A549 (cell line): ENCODE results near the gene BOK. TPM values are rescaled to one million over a fixed set of nuclear protein-coding genes. Genes with fewer than 3 reads are reported as not detected.

Experiments
- ATAC-seq, 2 experiments: fragments of 200-7000 bp in 1 of 2; fragments of >200 bp in 1 of 2; cut with Nextera tagmentation in 1 of 2; cut with Tn5 transposase in 1 of 2; 3 replicates each; pipeline versions ENCODE4 v1.8.0 to v1.9.1; 2018 to 2020; ENCODE audit warnings: mild to moderate bottlenecking in 1 of 2, moderate library complexity in 1 of 2
- CTCF ChIA-PET: fragments of 300-600 bp; sonication (Branson Sonifier 250); formaldehyde crosslinking; extraction: SDS; loops from one replicate; lab custom pipeline; 2021; ENCODE audit warnings: antibody characterized with exemption, inconsistent platforms; lab: Yijun Ruan, JAX
- POLR2A ChIA-PET: fragments of 350-600 bp; formaldehyde crosslinking; extraction: SDS; loops from one replicate; lab custom pipeline; 2021; ENCODE audit warnings: antibody characterized with exemption, inconsistent platforms; lab: Yijun Ruan, JAX
- DNase-seq, 2 experiments: peaks; one replicate each; pipeline versions ENCODE4 v3.0.0 to v3.0.0-alpha.2; 2011 to 2016; ENCODE audit warnings: low read depth in 1 of 2, low spot score in 1 of 2
- FAIRE-seq: peaks from 2 replicates; lab custom pipeline; 2011; peaks lifted over from hg19 to GRCh38; lab: Jason Lieb, UNC
- H3K27ac ChIP-seq, 2 experiments: fragments of >200 bp; sonication (Bioruptor Twin); formaldehyde crosslinking; 3 replicates each; pipeline ENCODE4 v1.5.1; 2016 to 2017
- H3K4me1 ChIP-seq: fragments of >200 bp; sonication (Bioruptor Twin); formaldehyde crosslinking; 3 replicates; pipeline ENCODE4 v1.6.1; 2016
- H3K4me2 ChIP-seq: fragments of >200 bp; sonication (Bioruptor Twin); formaldehyde crosslinking; 3 replicates; pipeline ENCODE4 v1.6.1; 2016
- H3K4me3 ChIP-seq: fragments of >200 bp; sonication (Bioruptor Twin); formaldehyde crosslinking; 3 replicates; pipeline ENCODE4 v1.5.1; 2016
- H3K9me3 ChIP-seq: fragments of >200 bp; sonication (Bioruptor Twin); formaldehyde crosslinking; 3 replicates; pipeline ENCODE4 v1.6.1; 2016
- BHLHE40 ChIP-seq: IDR thresholded peaks from 2 replicates; pipeline ENCODE4 v1.6.1; 2012; ENCODE audit warnings: low read depth, low read length, inconsistent platforms
- CBX8 ChIP-seq: fragments of 200-600 bp; sonication (generic); IDR thresholded peaks from 2 replicates; pipeline ENCODE4 v1.6.1; 2016
- CEBPB ChIP-seq, 2 experiments: fragments of >200 bp in 1 of 2; sonication (Bioruptor Twin) in 1 of 2; formaldehyde crosslinking in 1 of 2; IDR thresholded peaks; 2 replicates each; pipeline ENCODE4 v1.6.1; 2012 to 2016
- CHD4 ChIP-seq: fragments of 200-600 bp; sonication (generic); IDR thresholded peaks from 2 replicates; pipeline ENCODE4 v1.6.1; 2016; ENCODE audit warnings: antibody characterized with exemption, mild to moderate bottlenecking, borderline replicate concordance
- EHF ChIP-seq: fragments of 250-450 bp; sonication (Bioruptor Pico); IDR thresholded peaks from 2 replicates; pipeline ENCODE4 v1.5.0; 2020; ENCODE audit warnings: mild to moderate bottlenecking
- EP300 ChIP-seq, 2 experiments: fragments of >200 bp; sonication (Bioruptor Twin); formaldehyde crosslinking; IDR thresholded peaks; 2 replicates in 1 of 2; 3 replicates in 1 of 2; pipeline ENCODE4 v1.6.1; 2016 to 2017
- FOSB ChIP-seq: fragments of 250-450 bp; sonication (Bioruptor Pico); IDR thresholded peaks from 2 replicates; pipeline ENCODE4 v1.5.0; 2020; ENCODE audit warnings: mild to moderate bottlenecking, moderate library complexity
- HOXA7 ChIP-seq: fragments of 250-450 bp; sonication (Bioruptor Pico); IDR thresholded peaks from 2 replicates; pipeline ENCODE4 v1.5.0; 2020; ENCODE audit warnings: mild to moderate bottlenecking, moderate library complexity
- HOXB13 ChIP-seq: fragments of 250-450 bp; sonication (Bioruptor Pico); IDR thresholded peaks from 2 replicates; pipeline ENCODE4 v1.5.0; 2020; ENCODE audit warnings: low read depth, mild to moderate bottlenecking, moderate library complexity
- JUNB ChIP-seq: fragments of >200 bp; sonication (Bioruptor Twin); formaldehyde crosslinking; IDR thresholded peaks from 2 replicates; pipeline ENCODE4 v1.6.1; 2016
- NPAS2 ChIP-seq: fragments of 250-450 bp; sonication (Bioruptor Pico); IDR thresholded peaks from 2 replicates; pipeline ENCODE4 v1.8.0; 2022; ENCODE audit warnings: mild to moderate bottlenecking, moderate library complexity, borderline replicate concordance
- NR3C1 ChIP-seq: fragments of >200 bp; sonication (Bioruptor Twin); formaldehyde crosslinking; IDR thresholded peaks from 3 replicates; pipeline ENCODE4 v1.6.1; 2017
- POLR2A ChIP-seq: IDR thresholded peaks from 2 replicates; pipeline ENCODE4 v1.6.1; 2012; ENCODE audit warnings: mild to moderate bottlenecking, low read length
- RCOR1 ChIP-seq: fragments of 150-350 bp; IDR thresholded peaks from 2 replicates; pipeline ENCODE4 v1.6.1; 2014; ENCODE audit warnings: antibody characterized with exemption, low read length, low read depth
- RFX5 ChIP-seq: fragments of 450-650 bp; IDR thresholded peaks from 2 replicates; pipeline ENCODE4 v1.7.1; 2014; ENCODE audit warnings: antibody characterized with exemption, mild to moderate bottlenecking, moderate library complexity
- SREBF2 ChIP-seq: fragments of 450-650 bp; IDR thresholded peaks from 2 replicates; pipeline ENCODE4 v1.6.1; 2014; ENCODE audit warnings: mild to moderate bottlenecking, moderate library complexity
- TP53 ChIP-seq: fragments of 250-450 bp; sonication (Bioruptor Pico); IDR thresholded peaks from 2 replicates; pipeline ENCODE4 v1.5.0; 2021; ENCODE audit warnings: mild to moderate bottlenecking, moderate library complexity
- ZNF302 ChIP-seq: fragments of 250-450 bp; sonication (Bioruptor Pico); IDR thresholded peaks from 2 replicates; pipeline ENCODE4 v1.9.0; 2021; ENCODE audit warnings: inconsistent platforms, mild to moderate bottlenecking, moderate library complexity
- ZSCAN20 ChIP-seq: fragments of 250-450 bp; sonication (Bioruptor Pico); IDR thresholded peaks from 2 replicates; pipeline ENCODE4 v1.8.0; 2022; ENCODE audit warnings: mild to moderate bottlenecking, moderate library complexity
- WGBS: methylation state at CpG from one replicate; pipeline ENCODE4 v1.1.6; 2017; ENCODE audit errors: missing lambda C conversion rate; 5-methylcytosine and 5-hydroxymethylcytosine counted together
- polyA plus RNA-seq, 4 experiments: library from polyadenylated mRNA; depleted of rRNA in 3 of 4; stranded (reverse); fragments of >200 nt; fragmentation: RNase III in 1 of 4; extraction: RNeasy Plus Mini Kit Qiagen cat#74134 plus additional on column Dnase treatment in 1 of 4; gene quantifications; 2 replicates in 3 of 4; 3 replicates in 1 of 4; pipeline ENCODE4 v1.2.3, GENCODE V29; 2011 to 2017
- TF ChIP-seq, protein P1 (sequence below): IDR thresholded peaks from 2 replicates; pipeline ENCODE4 v1.6.1; 2012
- TF ChIP-seq, protein P2 (sequence below): IDR thresholded peaks from 2 replicates; pipeline ENCODE4 v1.6.1; 2012
- TF ChIP-seq, protein P3 (sequence below): fragments of >200 bp; sonication (Bioruptor Twin); formaldehyde crosslinking; IDR thresholded peaks from 3 replicates; pipeline ENCODE4 v1.6.1; 2016
- TF ChIP-seq, protein P4 (sequence below): fragments of >200 bp; sonication (Bioruptor Twin); formaldehyde crosslinking; IDR thresholded peaks from 2 replicates; pipeline ENCODE4 v1.6.1; 2016
- TF ChIP-seq, protein P5 (sequence below): IDR thresholded peaks from 2 replicates; pipeline ENCODE4 v1.6.1; 2012; ENCODE audit warnings: low read depth, borderline replicate concordance
- TF ChIP-seq, protein P6 (sequence below): fragments of 450-650 bp; IDR thresholded peaks from 2 replicates; pipeline ENCODE4 v1.6.1; 2014; ENCODE audit warnings: antibody characterized with exemption

BOK gene
- polyA plus RNA-seq, 2 of the 4 experiments (the other 2 are of a cell fraction): 5.0 to 12.6 TPM

DNA sequence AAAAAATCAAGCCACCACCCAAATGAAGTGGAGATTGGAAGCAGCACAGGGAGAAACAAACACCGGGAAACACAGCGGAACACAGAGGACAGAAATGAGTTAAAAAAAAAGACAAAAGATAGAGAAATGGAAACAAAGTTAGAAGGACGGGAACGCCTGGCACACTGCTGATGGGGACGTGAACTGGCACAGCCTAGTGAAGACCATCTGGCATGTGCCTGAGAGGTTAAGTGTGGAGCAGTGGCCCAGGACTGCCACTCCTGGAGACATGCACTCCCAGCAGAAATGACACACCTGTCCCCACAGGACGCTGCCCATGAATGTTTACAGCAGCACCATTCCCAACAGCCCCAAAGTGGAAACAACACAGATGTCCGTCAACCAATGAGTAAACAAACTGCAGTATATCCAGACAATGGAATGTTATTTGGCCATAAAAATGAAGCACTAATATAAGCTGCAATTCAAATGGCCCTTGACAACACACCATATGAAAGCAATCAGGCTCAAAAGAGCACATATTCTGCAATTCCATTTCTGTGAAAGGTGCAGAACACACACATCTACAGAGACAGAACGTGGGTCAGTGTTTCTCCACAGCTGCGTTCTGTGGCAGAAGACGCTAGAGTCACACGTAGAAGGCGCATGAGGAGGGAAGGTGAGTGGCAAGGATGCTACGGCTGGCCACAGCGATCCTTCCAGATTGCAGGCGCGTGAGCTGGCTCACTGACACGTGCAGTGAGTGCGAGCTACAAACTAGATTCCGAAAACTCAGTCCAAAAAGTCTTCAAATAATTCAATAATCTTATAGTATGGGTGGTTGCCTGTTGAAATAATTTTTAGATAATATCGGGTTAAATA is 53.8 kb downstream of the BOK start:
- ATAC-seq (no peak), FAIRE-seq (no peak), DNase-seq (no peak)
- Histone ChIP-seq H3K4me3 (no peak overlapping the region), H3K9me3 (no peaks in the 10 kb centered on the region), H3K4me1 (no peaks in the 10 kb centered on the region), H3K4me2 (no peak overlapping the region), H3K27ac (no peak overlapping the region)
- WGBS: 91% methylated on average over 20 of the region's 20 CpGs
- TF ChIP-seq CHD4 (no peak), RFX5 (no peak), CEBPB (IDR thresholded peaks at IDR 0.05) (no peak), BHLHE40 (no peak), CBX8 (no peak)
- TF ChIP-seq, protein P1, sequence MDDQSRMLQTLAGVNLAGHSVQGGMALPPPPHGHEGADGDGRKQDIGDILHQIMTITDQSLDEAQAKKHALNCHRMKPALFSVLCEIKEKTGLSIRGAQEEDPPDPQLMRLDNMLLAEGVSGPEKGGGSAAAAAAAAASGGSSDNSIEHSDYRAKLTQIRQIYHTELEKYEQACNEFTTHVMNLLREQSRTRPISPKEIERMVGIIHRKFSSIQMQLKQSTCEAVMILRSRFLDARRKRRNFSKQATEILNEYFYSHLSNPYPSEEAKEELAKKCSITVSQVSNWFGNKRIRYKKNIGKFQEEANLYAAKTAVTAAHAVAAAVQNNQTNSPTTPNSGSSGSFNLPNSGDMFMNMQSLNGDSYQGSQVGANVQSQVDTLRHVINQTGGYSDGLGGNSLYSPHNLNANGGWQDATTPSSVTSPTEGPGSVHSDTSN: no peak
- ChIA-PET CTCF (interaction anchor here (0.6 kb wide), 1 partner anchor 13 kb away, joined by 3 read pairs; no protein-coding TSS in a partner anchor), POLR2A (interaction anchor here (0.6 kb wide), 1 partner anchor 518 kb away, joined by 3 read pairs; no protein-coding TSS in a partner anchor)

DNA sequence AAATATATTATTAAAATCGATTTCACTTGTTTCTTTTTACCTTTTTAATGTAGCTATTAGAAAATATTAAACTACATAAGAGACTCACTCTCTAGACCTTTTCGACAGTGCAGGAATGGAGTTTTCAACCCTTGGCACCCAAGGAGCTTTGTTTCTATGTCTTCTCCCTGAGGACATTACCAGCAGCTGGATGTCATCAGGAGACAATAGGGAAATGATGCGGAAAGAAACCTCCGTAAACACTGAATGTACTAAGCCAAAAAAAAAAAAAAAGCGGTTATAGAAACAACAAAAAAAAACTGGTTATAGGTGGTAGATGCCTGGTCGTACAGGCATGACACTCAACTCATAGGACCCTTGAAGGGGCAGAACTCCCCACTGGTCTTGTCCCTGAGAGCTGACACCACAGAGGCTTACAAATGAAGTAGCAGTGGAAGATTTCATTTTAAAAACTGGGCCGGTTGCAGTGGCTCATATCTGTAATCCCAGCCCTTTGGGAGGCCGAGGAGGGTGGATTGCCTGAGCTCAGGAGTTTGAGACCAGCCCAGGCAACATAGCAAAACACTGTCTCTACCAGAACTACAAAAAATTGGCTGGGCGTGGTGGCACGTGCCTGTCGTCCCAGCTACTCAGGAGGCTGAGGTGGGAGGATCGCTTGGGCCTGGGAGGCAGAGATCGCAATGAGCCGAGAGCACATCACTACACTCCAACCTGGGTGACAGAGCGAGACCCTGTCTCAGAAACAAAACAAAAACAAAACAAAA is 54.7 kb downstream of the BOK start:
- CTCF ChIA-PET: no interaction called here
- Histone ChIP-seq H3K27ac (no peak overlapping the region), H3K4me3 (no peak overlapping the region), H3K9me3 (no peaks in the 10 kb centered on the region), H3K4me2 (no peak overlapping the region), H3K4me1 (no peaks in the 10 kb centered on the region; the same call in 2 of the 3 replicates)
- DNase-seq: no peak
- WGBS: 82% methylated on average over 15 of the region's 15 CpGs
- no peak for ATAC-seq
- no peak for FAIRE-seq
- no peak for TF ChIP-seq RFX5
- no peak for TF ChIP-seq POLR2A
- POLR2A ChIA-PET: no interaction called here

DNA sequence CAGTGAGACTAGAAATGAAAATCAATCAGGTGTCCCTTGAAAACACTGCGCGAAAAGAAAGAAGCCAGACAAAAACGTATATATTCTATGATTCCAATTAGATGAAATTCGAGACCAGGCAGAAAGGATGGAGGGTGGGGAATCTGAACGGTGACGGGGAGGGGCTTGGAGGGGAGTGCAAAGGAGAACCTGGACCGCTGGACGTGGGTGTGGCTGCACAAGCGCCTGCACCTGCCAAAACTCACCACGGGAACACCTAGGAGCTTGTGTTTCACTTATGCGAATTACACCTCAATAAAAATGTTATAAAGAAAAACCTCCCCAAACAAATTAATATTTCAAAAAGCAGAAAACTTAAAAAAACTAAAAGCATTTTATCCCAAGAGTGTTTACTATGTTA is 56.5 kb downstream of the BOK start:
- ATAC-seq (no peak), FAIRE-seq (no peak), DNase-seq (no peak)
- Histone ChIP-seq H3K4me1 (no peaks in the 10 kb centered on the region; the same call in 2 of the 3 replicates), H3K4me3 (no peak overlapping the region), H3K9me3 (no peaks in the 10 kb centered on the region), H3K4me2 (no peak overlapping the region), H3K27ac (no peak overlapping the region)
- no peak for TF ChIP-seq CEBPB (IDR thresholded peaks at IDR 0.05)
- no peak for TF ChIP-seq TP53 (CRISPR knock-in tag)
- no peak for TF ChIP-seq ZNF302 (CRISPR knock-in tag)
- TF ChIP-seq EHF (CRISPR knock-in tag): no peak
- TF ChIP-seq NPAS2 (CRISPR knock-in tag): no peak
- TF ChIP-seq, protein P2, sequence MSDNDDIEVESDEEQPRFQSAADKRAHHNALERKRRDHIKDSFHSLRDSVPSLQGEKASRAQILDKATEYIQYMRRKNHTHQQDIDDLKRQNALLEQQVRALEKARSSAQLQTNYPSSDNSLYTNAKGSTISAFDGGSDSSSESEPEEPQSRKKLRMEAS: no peak
- 84% methylated on average over 11 of the region's 11 CpGs for WGBS
- ChIA-PET POLR2A (no interaction called here), CTCF (interaction anchor here (1.5 to 1.8 kb wide), 2 partner anchors 9 to 43 kb away, joined by 4 to 5 read pairs; no protein-coding TSS in a partner anchor)

DNA sequence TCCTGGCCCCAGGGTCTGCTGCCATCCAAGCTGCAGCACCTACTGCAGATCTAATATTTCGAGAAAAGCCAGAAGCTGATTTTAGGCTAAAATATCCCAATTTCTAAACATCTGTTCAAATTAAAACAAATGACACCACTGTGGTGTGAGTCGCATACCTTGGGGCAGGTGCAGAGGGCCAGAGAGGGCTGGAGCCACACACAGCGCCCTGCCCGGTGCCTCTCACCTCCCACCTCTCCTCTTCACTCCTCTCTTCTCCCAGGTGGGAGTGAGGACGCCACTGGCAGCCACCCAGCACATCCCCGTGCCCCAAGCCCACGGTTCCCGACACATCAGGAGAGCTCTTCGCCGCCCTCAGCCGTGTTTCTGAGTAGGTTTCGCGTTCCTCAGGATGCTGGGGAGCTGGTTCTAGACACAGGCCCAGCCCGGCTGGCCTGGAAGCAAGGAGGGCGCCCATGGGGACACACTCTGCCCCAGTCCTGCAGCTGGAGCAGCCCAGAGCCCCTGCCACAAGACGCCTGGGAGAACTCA is 57.0 kb downstream of the BOK start:
- TF ChIP-seq TP53 (CRISPR knock-in tag) (no peak), HOXB13 (CRISPR knock-in tag) (no peak), EP300 (IDR thresholded peaks at IDR 0.05) (no peak), SREBF2 (no peak), FOSB (CRISPR knock-in tag) (no peak), NR3C1 (no peak), CBX8 (no peak), HOXA7 (CRISPR knock-in tag) (no peak), JUNB (no peak), RCOR1 (no peak), ZSCAN20 (CRISPR knock-in tag) (no peak), EHF (CRISPR knock-in tag) (no peak), CHD4 (no peak)
- TF ChIP-seq, protein P3, sequence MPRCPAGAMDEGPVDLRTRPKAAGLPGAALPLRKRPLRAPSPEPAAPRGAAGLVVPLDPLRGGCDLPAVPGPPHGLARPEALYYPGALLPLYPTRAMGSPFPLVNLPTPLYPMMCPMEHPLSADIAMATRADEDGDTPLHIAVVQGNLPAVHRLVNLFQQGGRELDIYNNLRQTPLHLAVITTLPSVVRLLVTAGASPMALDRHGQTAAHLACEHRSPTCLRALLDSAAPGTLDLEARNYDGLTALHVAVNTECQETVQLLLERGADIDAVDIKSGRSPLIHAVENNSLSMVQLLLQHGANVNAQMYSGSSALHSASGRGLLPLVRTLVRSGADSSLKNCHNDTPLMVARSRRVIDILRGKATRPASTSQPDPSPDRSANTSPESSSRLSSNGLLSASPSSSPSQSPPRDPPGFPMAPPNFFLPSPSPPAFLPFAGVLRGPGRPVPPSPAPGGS: no peak
- TF ChIP-seq, protein P4, sequence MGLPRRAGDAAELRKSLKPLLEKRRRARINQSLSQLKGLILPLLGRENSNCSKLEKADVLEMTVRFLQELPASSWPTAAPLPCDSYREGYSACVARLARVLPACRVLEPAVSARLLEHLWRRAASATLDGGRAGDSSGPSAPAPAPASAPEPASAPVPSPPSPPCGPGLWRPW: no peak
- TF ChIP-seq, protein P5, sequence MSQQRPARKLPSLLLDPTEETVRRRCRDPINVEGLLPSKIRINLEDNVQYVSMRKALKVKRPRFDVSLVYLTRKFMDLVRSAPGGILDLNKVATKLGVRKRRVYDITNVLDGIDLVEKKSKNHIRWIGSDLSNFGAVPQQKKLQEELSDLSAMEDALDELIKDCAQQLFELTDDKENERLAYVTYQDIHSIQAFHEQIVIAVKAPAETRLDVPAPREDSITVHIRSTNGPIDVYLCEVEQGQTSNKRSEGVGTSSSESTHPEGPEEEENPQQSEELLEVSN: no peak
- TF ChIP-seq, protein P6, sequence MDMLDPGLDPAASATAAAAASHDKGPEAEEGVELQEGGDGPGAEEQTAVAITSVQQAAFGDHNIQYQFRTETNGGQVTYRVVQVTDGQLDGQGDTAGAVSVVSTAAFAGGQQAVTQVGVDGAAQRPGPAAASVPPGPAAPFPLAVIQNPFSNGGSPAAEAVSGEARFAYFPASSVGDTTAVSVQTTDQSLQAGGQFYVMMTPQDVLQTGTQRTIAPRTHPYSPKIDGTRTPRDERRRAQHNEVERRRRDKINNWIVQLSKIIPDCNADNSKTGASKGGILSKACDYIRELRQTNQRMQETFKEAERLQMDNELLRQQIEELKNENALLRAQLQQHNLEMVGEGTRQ: no peak
- Histone ChIP-seq H3K9me3 (no peaks in the 10 kb centered on the region), H3K27ac (no peak overlapping the region), H3K4me1 (no peaks in the 10 kb centered on the region; the same call in 2 of the 3 replicates), H3K4me3 (no peak overlapping the region), H3K4me2 (no peak overlapping the region)
- CTCF ChIA-PET: interaction anchor here (1.5 to 1.8 kb wide), 2 partner anchors 10 to 43 kb away, joined by 4 to 5 read pairs; no protein-coding TSS in a partner anchor
- POLR2A ChIA-PET: no interaction called here
- DNase-seq: no peak
- no peak for ATAC-seq
- FAIRE-seq: no peak
- 93% methylated on average over 15 of the region's 16 CpGs for WGBS
